ENCODE data around the gene OR1L6. TPM values are rescaled to one million over a fixed set of nuclear protein-coding genes. Genes with fewer than 3 reads are reported as not detected.

Gene OR1L6
- total and polyA plus RNA-seq, 2 of the 13 experiments (the other 11 are each of a cell fraction or from before 2014, with no cell fraction given): not detected

- Histone ChIP-seq H2AFZ (ENCODE audit: low read length) (no peak overlapping the region), H3K36me3 (replicated peaks in 1 of 2; ENCODE audit: control insufficient read depth in 1 of 2, insufficient read depth in 2 of 2, low read length in 2 of 2) (no peaks in the 10 kb centered on the region), H3K4me3 (replicated peaks in 1 of 3; ENCODE audit: insufficient read depth in 1 of 3, low read depth in 2 of 3, low read length in 3 of 3) (no peak overlapping the region), H3K9ac (ENCODE audit: insufficient read depth, low read depth, low read length) (no peak overlapping the region), H3K27me3 (ENCODE audit: control insufficient read depth in 1 of 2, insufficient read depth in 2 of 2, low read length in 2 of 2) (no peaks in the 10 kb centered on the region), H3K9me3 (ENCODE audit: low read length) (no peaks in the 10 kb centered on the region), H3K4me2 (ENCODE audit: low read depth, low read length) (no peak overlapping the region), H3K79me2 (ENCODE audit: insufficient read depth, low read length) (no peaks in the 10 kb centered on the region), H4K20me1 (ENCODE audit: insufficient read depth, low read length) (no peaks in the 10 kb centered on the region), H3K4me1 (ENCODE audit: insufficient read depth, low read length) (no peaks in the 10 kb centered on the region), H3K27ac (ENCODE audit: extremely low read length, insufficient read depth, low read length) (no peak overlapping the region)
- FAIRE-seq (no peak), ATAC-seq (no peak), DNase-seq (ENCODE audit: low spot score) (no peak)
- 0% methylated on average over 1 of the region's 4 CpGs for WGBS (ENCODE audit: low lambda C conversion rate)
- ChIA-PET POLR2A (no interaction called here), CTCF (ENCODE audit: low intra/inter-chr PET ratio, low total read pairs) (no interaction called here)
- intact Hi-C loops (cut with micrococcal nuclease; ENCODE audit: unreplicated experiment) (no loop called here), in situ Hi-C loops (cut with HindIII; ENCODE audit: extremely low pct_ligation_motif_present, low pct_unique_long_range_greater_than_20kb) (no loop called here)
- no peak for TF ChIP-seq PCBP1 (IDR thresholded peaks at IDR 0.05; ENCODE audit: borderline replicate concordance, low read depth, low read length)
- TF ChIP-seq ARNT (IDR thresholded peaks at IDR 0.05): no peak
- TF ChIP-seq HINFP (CRISPR knock-in tag; IDR thresholded peaks at IDR 0.05; ENCODE audit: low read depth): no peak
- no peak for TF ChIP-seq RXRB (CRISPR knock-in tag; IDR thresholded peaks at IDR 0.05; ENCODE audit: borderline replicate concordance)
- TF ChIP-seq MXD3 (CRISPR knock-in tag; IDR thresholded peaks at IDR 0.05): no peak
- no peak for TF ChIP-seq ZNF12 (CRISPR knock-in tag; IDR thresholded peaks at IDR 0.05)
- no peak for TF ChIP-seq ZBTB43 (CRISPR knock-in tag; conservative IDR thresholded peaks at IDR 0.05)
- no peak for TF ChIP-seq ZNF670 (CRISPR knock-in tag; IDR thresholded peaks at IDR 0.05; ENCODE audit: borderline replicate concordance)
- TF ChIP-seq ZNF160 (CRISPR knock-in tag; IDR thresholded peaks at IDR 0.05): no peak
- no TSS peak for BruUV-seq (replicated peaks)
Measured at GRCh38 chr9:122767817-122768216, 25.7 kb downstream of the OR1L6 start.

All from HepG2 (cell line).